GM19395 (cell line): ENCODE results near the gene ZNF844.
"Not testable (repeated sequence)": the region's sequence is repeated elsewhere in the genome, so short reads cannot be mapped to it uniquely, and the experiment has no call there.

Experiments used
- ATAC-seq: cut with Tn5 transposase; IDR thresholded peaks from one replicate; pipeline ENCODE4 v1.9.1; 2021; ENCODE audit warnings: mild to moderate bottlenecking, moderate library complexity; ENCODE audit not compliant: unreplicated experiment

Gene ZNF844

DNA sequence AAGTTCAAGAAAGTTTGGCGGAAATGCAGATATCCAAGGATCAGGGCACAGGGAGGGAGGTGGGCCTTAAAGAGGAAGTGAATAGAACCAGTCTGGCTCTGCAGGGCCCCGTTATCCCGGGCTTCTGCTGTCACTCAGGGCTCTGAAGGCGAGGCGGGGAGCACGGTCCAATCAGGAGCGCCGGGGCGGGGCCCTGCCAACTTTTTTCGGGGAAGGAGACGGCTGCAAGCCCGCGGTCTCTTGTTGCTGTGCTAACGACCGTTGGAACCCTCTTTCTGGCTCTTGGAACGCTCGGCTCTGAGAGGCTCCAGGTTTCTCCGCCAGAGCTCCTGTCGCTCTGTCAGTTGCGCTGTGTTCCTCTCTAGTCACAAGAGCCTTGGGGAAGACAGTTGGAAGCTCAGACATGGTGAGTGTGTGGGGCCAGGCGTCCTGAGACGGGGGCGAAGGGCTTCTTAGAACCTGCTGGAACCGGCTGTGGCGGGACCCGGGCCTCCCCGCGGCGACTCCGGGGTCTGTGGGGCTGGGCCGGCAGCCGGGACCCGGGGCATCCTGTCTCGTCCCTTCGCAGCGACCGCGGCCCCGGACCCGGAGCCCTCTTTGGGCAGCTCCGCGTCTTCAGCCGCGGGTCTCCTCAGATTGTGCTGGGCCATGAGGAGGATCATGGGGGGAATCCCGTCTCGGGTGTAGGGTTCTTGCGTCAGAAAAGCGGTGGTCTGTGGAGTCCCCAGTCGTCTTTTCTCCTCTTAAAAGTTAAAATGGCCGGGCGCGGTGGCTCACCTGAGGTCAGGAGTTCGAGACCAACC, 27.7 kb downstream of the ZNF844 start:
- peak; percentile 52 for ATAC-seq

DNA sequence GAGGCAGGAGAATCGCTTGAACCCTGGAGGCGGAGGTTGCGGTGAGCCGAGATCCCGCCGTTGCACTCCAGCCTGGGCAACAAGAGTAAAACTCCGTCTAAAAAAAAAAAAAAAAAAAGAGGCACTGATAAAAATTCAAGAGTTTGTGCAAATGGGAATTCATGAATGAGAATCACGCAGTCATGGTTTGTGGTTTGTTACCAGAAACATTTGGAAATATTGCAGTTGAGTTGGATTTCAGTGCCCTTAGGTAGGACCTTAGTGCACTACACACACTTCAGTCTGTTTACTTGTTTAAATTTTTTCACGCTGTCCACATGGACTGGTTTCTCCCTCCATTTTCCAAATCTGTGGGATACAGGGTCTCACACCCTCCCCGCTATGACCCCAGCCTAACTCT, 28.4 kb downstream of the ZNF844 start:
- no peak for ATAC-seq

DNA sequence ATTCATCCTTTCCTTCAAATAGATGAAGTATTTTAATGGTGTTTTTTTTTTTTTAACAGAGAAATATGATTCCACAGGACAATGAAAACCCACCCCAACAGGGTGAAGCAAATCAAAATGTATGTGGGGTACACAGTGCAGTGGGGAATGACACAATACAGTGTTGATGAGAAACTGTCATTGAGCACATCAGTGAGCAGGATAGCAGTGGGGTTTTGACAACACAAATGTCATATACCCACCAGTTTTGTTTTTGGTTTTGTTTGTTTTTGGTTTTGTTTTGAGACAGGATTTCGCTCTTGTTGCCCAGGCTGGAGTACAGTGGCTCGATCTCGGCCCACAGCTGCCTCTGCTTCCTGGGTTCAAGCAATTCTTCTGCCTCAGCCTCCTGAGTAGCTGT, 29.2 kb downstream of the ZNF844 start:
- no peak for ATAC-seq

DNA sequence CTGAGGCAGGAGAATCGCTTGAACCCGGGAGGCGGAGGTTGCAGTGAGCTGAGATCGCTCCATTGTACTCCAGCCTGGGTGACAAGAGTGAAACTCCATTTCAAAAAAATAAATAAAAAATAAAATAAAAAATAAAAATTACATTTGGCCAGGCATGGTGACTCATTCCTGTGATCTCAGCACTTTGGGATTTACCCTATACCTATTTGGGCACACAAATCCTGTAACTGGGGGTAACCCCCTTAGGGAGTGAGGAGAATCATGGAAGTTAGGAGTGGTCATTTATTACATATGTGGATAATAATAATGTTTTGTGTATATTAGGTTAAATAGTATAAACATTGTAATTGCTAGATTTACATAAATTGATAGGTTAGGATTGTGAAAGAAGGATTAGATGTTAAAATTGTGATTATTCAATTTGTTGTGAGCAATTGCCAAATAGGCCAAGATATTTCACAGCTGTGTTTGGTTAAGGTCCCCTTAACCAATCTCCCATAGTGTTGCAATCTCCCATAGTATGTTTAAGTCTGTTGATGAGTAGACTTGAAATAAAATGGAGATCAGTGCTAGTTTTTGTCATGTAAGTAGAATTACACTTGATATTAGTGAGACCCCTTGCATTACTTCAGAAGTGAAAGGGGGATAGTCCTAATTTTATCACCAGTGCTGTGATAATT, 30.7 kb downstream of the ZNF844 start:
- no peak for ATAC-seq

DNA sequence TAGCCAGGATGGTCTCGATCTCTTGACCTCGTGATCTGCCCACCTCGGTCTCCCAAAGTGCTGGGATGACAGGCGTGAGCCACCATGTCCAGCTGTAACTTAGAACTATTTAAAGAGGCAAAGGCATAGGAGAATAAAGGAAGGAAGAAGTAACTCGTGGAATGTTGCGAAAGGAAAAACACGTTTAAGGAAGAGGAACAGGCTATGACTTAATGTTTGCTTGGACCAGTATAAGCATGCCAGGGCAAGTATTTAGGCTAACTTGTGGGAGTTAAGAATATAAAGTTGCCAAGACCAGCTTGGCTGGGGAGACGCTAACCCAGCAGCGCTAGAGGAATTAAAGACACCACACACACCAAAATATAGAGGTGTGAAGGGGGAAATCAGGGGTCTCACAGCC, 33.5 kb downstream of the ZNF844 start:
- ATAC-seq, result no peak

DNA sequence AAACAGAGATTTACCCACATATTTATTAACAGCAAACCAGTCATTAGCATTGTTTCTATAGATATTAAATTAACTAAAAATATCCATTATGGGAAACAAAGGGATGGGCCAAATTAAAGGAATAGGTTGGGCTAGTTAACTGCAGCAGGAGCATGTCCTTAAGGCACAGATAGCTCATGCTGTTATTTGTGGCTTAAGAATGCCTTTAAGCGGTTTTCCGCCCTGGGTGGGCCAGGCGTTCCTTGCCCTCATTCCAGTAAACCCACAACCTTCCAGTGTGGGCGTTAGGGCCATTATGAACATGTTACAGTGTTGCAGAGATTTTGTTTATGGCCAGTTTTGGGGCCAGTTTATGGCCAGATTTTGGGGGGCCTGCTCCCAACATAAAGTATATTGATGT, 39.4 kb downstream of the ZNF844 start:
- ATAC-seq, result not testable (repeated sequence)

DNA sequence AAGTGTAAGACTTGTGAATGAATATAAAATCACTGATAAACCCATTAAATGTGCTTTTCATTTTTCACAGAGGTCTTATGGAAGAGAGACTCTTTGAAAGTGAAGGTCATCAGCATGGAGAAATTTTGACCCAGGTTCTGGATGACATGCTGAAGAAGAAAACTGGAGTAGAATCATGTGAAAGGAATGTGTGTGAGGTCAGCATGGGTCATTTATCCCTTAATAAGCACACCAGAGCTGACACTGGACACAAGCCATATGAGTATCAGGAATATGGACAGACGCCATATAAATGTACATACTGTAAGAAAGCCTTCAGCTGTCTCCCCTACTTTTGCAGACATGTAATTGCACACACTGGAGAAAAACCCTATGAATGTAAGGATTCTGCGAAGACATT, 46.6 kb downstream of the ZNF844 start:
- ATAC-seq, result no peak

DNA sequence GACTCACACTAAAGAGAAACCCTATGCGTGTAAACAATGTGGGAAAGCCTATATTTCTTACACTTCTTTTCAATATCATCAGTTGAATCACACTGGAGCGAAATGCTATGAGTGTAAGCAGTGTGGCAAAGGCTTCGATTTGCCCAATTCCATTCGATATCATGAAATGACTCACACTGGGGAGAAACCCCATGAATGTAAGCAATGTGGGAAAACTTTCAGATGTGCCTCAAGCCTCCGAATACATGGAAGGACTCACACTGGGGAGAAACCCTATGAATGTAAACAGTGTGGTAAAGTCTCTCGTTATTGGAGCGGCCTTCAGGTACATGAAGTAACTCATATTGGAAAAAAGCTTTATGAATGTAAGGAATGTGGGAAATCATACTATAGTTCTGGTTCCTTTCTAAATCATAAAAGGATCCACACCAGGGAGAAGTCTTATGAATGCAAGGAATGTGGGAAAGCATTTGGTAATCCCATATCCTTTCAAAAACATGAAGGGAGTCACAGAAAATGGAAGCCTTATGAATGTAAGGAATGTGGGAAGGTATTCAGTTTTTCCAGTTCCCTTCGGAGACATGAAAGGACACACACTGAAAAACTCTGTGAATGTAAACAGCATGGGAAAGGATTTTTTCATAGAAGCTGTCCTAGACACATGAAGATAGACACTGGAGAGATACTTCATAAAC, 47.6 kb downstream of the ZNF844 start:
- no peak for ATAC-seq

DNA sequence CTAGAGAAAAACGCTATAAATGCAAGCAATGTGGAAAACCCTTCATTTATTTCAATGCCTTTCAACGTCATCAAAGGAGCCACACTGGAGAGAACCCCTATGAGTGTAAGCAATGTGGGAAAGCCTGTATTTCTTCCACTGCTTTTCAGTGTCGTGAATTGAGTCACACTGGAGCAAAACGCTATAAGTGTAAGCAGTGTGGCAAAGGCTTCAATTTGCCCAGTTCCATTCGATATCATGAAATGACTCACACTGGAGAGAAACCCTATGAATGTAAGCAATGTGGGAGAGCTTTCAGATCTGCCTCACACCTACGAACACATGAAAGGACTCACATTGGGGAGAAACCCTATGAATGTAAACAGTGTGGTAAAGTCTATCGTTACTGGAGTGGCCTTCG, 48.2 kb downstream of the ZNF844 start:
- ATAC-seq, result no peak

DNA sequence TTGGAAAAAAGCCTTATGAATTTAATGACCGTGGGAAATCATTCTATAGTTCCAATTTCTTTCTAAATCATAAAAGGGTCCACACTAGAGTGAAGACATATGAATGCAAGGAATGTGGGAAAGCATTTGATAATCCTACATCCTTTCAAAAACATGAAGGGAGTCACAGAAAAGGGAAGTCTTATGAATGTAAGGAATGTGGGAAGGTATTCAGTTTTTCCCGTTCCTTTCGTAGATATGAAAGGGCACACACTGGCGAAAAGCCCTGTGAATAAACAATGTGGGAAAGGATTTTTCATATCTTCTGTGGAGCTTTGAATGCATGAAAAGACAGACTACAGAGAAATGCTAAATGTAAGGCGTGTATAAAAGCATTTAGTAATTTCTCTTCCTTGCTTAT, 48.6 kb downstream of the ZNF844 start:
- ATAC-seq, result no peak

DNA sequence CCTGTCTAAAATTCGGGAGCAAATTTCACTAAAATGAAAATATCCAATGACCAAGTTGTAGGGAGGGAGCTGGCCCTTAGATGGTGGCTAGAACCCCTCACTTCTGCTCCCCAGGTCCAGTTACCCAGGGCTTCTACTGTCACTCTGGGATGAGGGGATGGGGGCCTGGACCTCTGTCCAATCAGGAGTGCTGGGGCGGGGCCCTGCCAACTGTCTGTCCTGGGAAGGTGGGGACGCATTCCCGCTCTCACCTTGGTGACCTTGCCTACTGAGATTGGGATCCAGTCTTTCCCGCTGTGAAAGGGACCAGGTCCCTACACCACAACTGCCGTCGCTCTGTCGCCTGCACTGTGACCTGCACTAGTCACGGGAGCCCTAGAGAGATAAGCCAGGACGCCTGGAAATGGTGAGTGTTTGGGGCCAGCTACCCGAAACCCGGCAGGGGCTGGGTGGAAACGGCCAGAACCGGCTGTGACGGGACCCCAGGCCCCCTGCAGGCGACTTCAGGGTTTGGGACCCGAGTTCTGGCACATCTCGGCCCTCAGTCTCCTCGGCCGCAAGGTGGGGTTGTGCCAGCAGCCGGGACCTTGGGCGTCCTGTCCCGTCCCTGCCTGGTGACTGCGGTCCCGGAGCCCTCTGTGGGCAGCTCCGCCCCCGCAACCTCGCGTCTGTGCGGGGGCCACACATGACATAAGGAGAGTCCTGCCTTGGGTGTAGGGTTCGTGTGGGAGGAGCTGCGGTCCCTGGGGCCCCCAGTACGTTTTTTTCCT, 52.9 kb downstream of the ZNF844 start:
- no peak for ATAC-seq

DNA sequence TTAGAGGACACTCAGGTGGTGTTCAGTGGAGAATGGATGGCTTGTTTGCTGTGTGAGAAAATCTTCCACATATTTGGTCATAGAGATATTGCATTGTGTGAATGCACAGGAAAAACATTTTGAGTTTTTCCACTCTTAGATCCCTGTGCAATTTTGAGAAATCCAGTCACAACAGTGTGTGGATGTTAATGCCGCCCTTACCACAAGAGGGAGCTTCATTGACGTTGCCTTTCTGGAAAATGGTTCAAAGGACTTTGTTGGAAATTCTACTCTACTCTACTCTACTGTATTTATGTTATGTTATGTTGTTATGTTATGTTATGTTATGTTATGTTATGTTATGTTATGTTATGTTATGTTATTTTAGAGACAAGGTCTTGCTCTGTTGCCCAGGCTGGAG, 62.2 kb downstream of the ZNF844 start:
- no peak for ATAC-seq
